ENCODE data around the gene PBX4. TPM values are rescaled to one million over a fixed set of nuclear protein-coding genes. Genes with fewer than 3 reads are reported as not detected.

The PBX4 gene
- total and polyA plus RNA-seq, 2 donors (not counting 3 experiments of a cell fraction or from before 2014, with no cell fraction given): not detected

DNA sequence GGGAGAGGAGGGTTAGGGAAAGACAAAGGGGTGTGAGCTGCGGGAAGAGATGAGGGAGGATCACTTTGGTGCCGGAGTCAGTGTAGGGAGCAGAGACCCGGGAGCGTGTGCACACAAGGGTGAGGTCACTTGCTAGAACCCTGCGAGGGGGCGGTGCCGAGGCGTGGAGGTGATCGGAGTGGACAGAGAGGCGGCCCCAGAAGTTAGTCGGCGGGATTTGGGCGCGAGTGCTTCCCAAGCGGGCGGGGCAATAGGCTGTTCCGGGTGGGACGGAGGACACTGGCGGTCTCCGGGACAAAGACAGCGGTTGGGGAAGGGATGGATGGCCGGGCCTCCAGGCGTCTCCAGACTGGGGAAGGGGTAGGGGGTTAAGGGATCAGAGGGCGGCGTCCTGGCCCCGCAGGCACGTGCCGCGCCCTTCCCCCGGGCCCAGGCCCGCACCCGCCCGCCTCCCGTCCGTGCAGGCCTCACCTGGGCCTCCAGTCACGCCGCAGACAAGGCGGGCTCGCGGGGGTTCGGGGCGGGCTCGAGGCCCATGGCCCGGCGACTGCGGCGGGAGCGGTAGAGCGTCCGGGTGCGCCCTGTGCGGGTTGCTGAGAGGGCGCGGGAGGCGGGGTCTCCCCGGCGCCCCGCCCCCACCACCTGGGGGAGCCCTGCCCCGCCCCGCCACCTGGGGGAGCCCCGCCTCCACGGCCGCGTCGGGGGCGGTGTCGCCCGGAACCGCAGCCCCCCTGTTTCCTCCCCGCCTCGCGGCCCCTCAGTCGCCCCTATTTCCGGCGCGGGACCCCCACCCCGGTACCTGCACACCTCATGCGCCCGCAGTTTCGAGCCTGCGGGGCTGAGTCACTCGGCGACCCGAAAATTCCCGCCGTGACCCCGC, 9.4 kb upstream of the PBX4 start, which contains the start of gene LPAR2:
TSS of gene LPAR2 (minus strand) at position 600 of the 880 bp plus-strand sequence. CDS start 945 bp downstream, outside the sequence.
- Histone ChIP-seq H3K9me1 (replicated peaks; ENCODE audit: control insufficient read depth, extremely low read depth, insufficient read depth, low read length) (no peaks in the 10 kb centered on the region), H3K9me3 (replicated peaks; ENCODE audit: control insufficient read depth, insufficient read depth, low read length) (no peaks in the 10 kb centered on the region), H3K27ac (ENCODE audit: insufficient read depth, low read depth, low read length) (no peak within 1 kb of the TSS), H3K4me1 (ENCODE audit: control insufficient read depth, extremely low read depth, insufficient read depth, low read length) (no peaks in the 10 kb centered on the region), H2AFZ (ENCODE audit: low read depth, low read length) (no peak within 1 kb of the TSS), H3K9ac (replicated peaks; ENCODE audit: extremely low read depth, insufficient read depth, low read length) (no peak within 1 kb of the TSS), H3K79me2 (ENCODE audit: control insufficient read depth, insufficient read depth, low read length) (no peaks in the 10 kb centered on the region), H3K4me3 (replicated peaks in 1 of 3; ENCODE audit: insufficient read depth in 1 of 3, low read depth in 1 of 3, low read length in 3 of 3) (peak within 1 kb of the TSS in 1 of 3 experiments; percentile 8), H4K20me1 (replicated peaks; ENCODE audit: control insufficient read depth, extremely low read depth, insufficient read depth, low read length) (no peaks in the 10 kb centered on the region), H3K4me2 (ENCODE audit: insufficient read depth, low read length) (peak within 1 kb of the TSS; percentile 5), H3K36me3 (ENCODE audit: control insufficient read depth in 2 of 2, extremely low read depth in 1 of 2, insufficient read depth in 2 of 2, low read length in 2 of 2) (no peaks in the 10 kb centered on the region), H3K27me3 (ENCODE audit: control insufficient read depth in 2 of 2, insufficient read depth in 2 of 2, low read length in 2 of 2) (peaks cover 0 to 6% of the 10 kb centered on the region in 2 experiments)
- POLR2A ChIA-PET: no interaction called here
- no TSS peak for BruUV-seq (replicated peaks)
- dilution Hi-C loops (cut with MboI; ENCODE audit: extremely low pct_ligation_motif_present, low sequenced_read_pairs) (no loop called here), intact Hi-C loops (cut with micrococcal nuclease) (no loop called here)
- no peak for FAIRE-seq
- no peak for DNase-seq (ENCODE audit: low read depth, low spot score)
- TF ChIP-seq MYC (IDR thresholded peaks at IDR 0.05; ENCODE audit: low read depth, low read length): no peak
- no peak for TF ChIP-seq JUN (IDR thresholded peaks at IDR 0.05; ENCODE audit: borderline replicate concordance, insufficient read depth, insufficient read length, low read depth)
- no peak for TF ChIP-seq FOS (IDR thresholded peaks at IDR 0.05; ENCODE audit: borderline replicate concordance, insufficient read depth, low read length)
- TF ChIP-seq, protein P1, sequence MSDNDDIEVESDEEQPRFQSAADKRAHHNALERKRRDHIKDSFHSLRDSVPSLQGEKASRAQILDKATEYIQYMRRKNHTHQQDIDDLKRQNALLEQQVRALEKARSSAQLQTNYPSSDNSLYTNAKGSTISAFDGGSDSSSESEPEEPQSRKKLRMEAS (IDR thresholded peaks at IDR 0.05; ENCODE audit: insufficient read depth, insufficient read length): no peak
- peak; percentile 19 for TF ChIP-seq POLR2AphosphoS5 (IDR thresholded peaks at IDR 0.05; ENCODE audit: insufficient read depth, low read depth, low read length)
- peak; percentile 43 for TF ChIP-seq EZH2 (IDR thresholded peaks at IDR 0.05; ENCODE audit: borderline replicate concordance, low read depth, low read length, severe bottlenecking)
- CTCF ChIA-PET: interaction anchor here (1.0 to 1.2 kb wide), 2 partner anchors 73 to 74 kb away, joined by 3 read pairs; no protein-coding TSS in a partner anchor
